IPS-20b (cell line): Measurements from ENCODE around the gene TPRX2.
"Not testable (repeated sequence)": the region's sequence is repeated elsewhere in the genome, so short reads cannot be mapped to it uniquely, and the experiment has no call there.

Source experiments
- H3K27ac ChIP-seq: one replicate; pipeline ENCODE4 v1.5.1; 2013; ENCODE audit warnings: low read length
- H3K27me3 ChIP-seq: 2 replicates; pipeline ENCODE4 v1.6.1; 2013; ENCODE audit warnings: mild to moderate bottlenecking, low read length, inconsistent platforms; ENCODE audit not compliant: insufficient read depth
- H3K36me3 ChIP-seq: 2 replicates; pipeline ENCODE4 v1.6.1; 2013; ENCODE audit warnings: low read depth, mild to moderate bottlenecking, inconsistent platforms, low read length, moderate library complexity; ENCODE audit not compliant: insufficient read depth
- H3K4me1 ChIP-seq: 2 replicates; pipeline ENCODE4 v1.6.1; 2013; ENCODE audit warnings: mild to moderate bottlenecking, control low read depth, inconsistent platforms, low read length, moderate library complexity; ENCODE audit not compliant: insufficient read depth
- H3K4me3 ChIP-seq: 2 replicates; pipeline ENCODE4 v1.5.1; 2013; ENCODE audit warnings: mild to moderate bottlenecking, low read length, inconsistent platforms
- H3K9ac ChIP-seq: 2 replicates; pipeline ENCODE4 v1.6.1; 2013; ENCODE audit warnings: low read depth, mild to moderate bottlenecking, inconsistent platforms, low read length, moderate library complexity
- H3K9me3 ChIP-seq: 2 replicates; pipeline ENCODE4 v1.6.1; 2013; ENCODE audit warnings: mild to moderate bottlenecking, low read depth, low read length, inconsistent platforms; ENCODE audit not compliant: insufficient read depth

The TPRX2 gene

DNA sequence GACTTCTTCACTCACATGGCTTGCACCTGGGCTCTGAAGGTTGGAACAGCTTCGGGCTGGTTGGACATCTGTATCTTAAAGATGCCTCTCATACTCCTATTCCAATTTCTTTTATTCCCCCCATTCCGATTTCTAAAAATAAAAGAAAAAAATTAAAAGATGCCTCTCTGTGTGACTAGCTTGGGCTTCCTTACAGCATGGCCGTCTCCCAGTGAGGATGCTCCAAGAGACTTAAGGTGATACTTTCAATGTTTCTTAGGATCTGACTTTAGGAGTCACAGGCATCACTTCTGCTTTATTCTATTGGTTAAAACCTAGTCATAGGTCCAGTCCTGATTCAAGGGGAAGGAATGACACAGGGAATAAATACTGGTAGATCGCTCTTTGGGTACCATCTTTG lies 37.0 kb downstream of the TPRX2 start:
- Histone ChIP-seq H3K9ac (no peak overlapping the region), H3K27ac (no peak overlapping the region), H3K4me1 (no peaks in the 10 kb centered on the region; the same call in 1 of the 2 replicates), H3K27me3 (no peaks in the 10 kb centered on the region), H3K4me3 (no peak overlapping the region), H3K9me3 (peaks cover 4% of the 10 kb centered on the region; the same call in 1 of the 2 replicates), H3K36me3 (no peaks in the 10 kb centered on the region)

DNA sequence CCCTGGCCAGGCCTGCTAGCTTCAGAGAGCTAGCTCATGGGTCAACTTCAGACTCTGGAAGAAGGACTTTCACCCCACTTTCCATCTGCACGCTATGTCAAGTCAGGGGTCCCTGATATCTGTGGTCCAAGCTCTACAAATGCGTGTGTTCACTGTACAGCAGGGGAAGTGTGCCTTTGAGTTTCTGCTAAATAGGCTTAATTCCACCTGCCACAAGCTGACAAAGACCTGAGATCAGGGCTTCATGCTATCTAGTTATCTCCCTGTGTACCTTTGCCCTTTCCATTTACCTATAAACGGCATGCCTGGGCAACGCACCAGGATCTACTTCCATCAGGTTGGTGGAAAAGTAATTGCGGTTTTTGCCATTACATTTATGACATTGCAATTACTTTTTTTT lies 37.7 kb downstream of the TPRX2 start:
- H3K27ac ChIP-seq = no peak overlapping the region
- peaks cover 4% of the 10 kb centered on the region; the same call in 1 of the 2 replicates for H3K9me3 ChIP-seq
- no peaks in the 10 kb centered on the region for H3K36me3 ChIP-seq
- H3K9ac ChIP-seq = no peak overlapping the region
- no peaks in the 10 kb centered on the region for H3K27me3 ChIP-seq
- no peaks in the 10 kb centered on the region; the same call in 1 of the 2 replicates for H3K4me1 ChIP-seq
- no peak overlapping the region for H3K4me3 ChIP-seq

DNA sequence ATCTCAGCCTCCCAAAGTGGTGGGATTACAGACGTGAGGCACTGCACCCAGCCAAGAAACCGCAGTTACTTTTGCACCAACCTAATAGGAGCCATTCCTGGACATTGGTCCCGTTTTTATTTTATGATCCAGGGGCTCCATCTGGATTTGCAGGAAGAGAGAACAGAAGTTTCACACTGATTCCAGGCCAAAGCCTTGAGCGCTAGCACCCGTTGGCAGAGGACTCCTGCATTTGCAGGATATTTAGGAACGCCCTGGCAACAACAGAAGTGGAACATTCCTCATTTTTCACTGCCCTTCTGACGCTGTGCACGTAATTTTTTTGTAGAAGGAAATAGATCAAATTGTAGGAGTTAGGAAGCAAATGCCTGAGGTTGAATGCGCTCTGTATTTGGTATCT lies 38.8 kb downstream of the TPRX2 start:
- Histone ChIP-seq H3K4me1 (no peaks in the 10 kb centered on the region; the same call in 1 of the 2 replicates), H3K4me3 (no peak overlapping the region), H3K9me3 (no peaks in the 10 kb centered on the region), H3K27me3 (no peaks in the 10 kb centered on the region), H3K36me3 (no peaks in the 10 kb centered on the region), H3K27ac (no peak overlapping the region), H3K9ac (no peak overlapping the region)

GRCh38 chr19:47899335-47899734 lies 40.3 kb downstream of the TPRX2 start:
- Histone ChIP-seq H3K27me3 (no peaks in the 10 kb centered on the region), H3K4me3 (no peak overlapping the region), H3K9ac (no peak overlapping the region), H3K36me3 (no peaks in the 10 kb centered on the region), H3K27ac (no peak overlapping the region), H3K4me1 (no peaks in the 10 kb centered on the region; the same call in 1 of the 2 replicates), H3K9me3 (no peaks in the 10 kb centered on the region)

DNA sequence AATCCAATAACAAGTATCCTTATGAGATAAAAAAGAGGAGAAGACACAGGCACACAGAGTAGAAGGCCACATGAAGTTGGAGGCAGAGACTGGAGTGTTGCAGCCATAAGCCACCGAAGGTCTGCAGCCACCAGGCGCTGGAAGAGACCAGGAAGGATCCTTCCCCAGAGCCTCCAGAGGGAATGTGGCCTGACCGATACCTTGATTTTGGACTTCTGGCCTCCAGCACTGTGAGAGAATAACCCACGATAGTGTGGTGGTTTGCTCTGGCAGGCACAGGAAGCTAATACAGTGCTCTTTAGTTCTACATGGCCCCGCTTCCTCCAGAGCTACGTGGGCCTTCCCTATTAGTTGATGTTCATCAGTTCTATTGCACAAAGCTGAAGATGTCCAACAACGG lies 42.3 kb downstream of the TPRX2 start:
- Histone ChIP-seq H3K9me3 (no peaks in the 10 kb centered on the region), H3K4me1 (no peaks in the 10 kb centered on the region; the same call in 1 of the 2 replicates), H3K27ac (no peak overlapping the region), H3K4me3 (no peak overlapping the region), H3K36me3 (no peaks in the 10 kb centered on the region), H3K9ac (no peak overlapping the region), H3K27me3 (no peaks in the 10 kb centered on the region)

GRCh38 chr19:47909350-47909749 lies 50.3 kb downstream of the TPRX2 start:
- not testable (repeated sequence) for H3K4me1 ChIP-seq, H3K36me3 ChIP-seq, H3K9me3 ChIP-seq, H3K4me3 ChIP-seq, H3K9ac ChIP-seq, H3K27me3 ChIP-seq, H3K27ac ChIP-seq

- not testable (repeated sequence) for H3K9me3 ChIP-seq, H3K4me3 ChIP-seq, H3K4me1 ChIP-seq, H3K27ac ChIP-seq, H3K36me3 ChIP-seq, H3K9ac ChIP-seq, H3K27me3 ChIP-seq
Measured at GRCh38 chr19:47910191-47910590, 51.2 kb downstream of the TPRX2 start.
